BLaER1 treated with 17β-estradiol and CSF1 and Interleukin-3, amounts not matched to agents 10 nM and 100 nM (cell line): ENCODE measurements around the gene TNFRSF11A.

Experiments
- H3K27ac ChIP-seq, 11 experiments: shearing (Covaris generic); formaldehyde crosslinking; 2 replicates each; pipeline ENCODE4 v1.8.1; 2022
- H3K27me3 ChIP-seq, 11 experiments: shearing (Covaris generic); formaldehyde crosslinking; 2 replicates each; pipeline ENCODE4 v1.8.1; 2022
- H3K36me3 ChIP-seq, 11 experiments: shearing (Covaris generic); formaldehyde crosslinking; 2 replicates each; pipeline ENCODE4 v1.8.1; 2022
- H3K4me1 ChIP-seq, 10 experiments: shearing (Covaris generic); formaldehyde crosslinking; 2 replicates each; pipeline ENCODE4 v1.8.1; 2022
- H3K4me2 ChIP-seq, 11 experiments: shearing (Covaris generic); formaldehyde crosslinking; 2 replicates each; pipeline ENCODE4 v1.8.1; 2022
- H3K4me3 ChIP-seq, 10 experiments: shearing (Covaris generic); formaldehyde crosslinking; 2 replicates each; pipeline ENCODE4 v1.8.1; 2022
- H3K9ac ChIP-seq, 11 experiments: shearing (Covaris generic); formaldehyde crosslinking; 2 replicates each; pipeline ENCODE4 v1.8.1; 2022
- H3K9me3 ChIP-seq, 11 experiments: shearing (Covaris generic); formaldehyde crosslinking; replicated peaks in 1 of 11; 2 replicates each; pipeline ENCODE4 v1.8.1; 2022
- H4K20me1 ChIP-seq, 11 experiments: shearing (Covaris generic); formaldehyde crosslinking; 2 replicates each; pipeline ENCODE4 v1.8.1; 2022
- Cebpa-rat ChIP-seq, 11 experiments: shearing (Covaris generic); IDR thresholded peaks; 2 replicates each; pipeline ENCODE4 v1.8.1; 2022

TNFRSF11A gene

DNA sequence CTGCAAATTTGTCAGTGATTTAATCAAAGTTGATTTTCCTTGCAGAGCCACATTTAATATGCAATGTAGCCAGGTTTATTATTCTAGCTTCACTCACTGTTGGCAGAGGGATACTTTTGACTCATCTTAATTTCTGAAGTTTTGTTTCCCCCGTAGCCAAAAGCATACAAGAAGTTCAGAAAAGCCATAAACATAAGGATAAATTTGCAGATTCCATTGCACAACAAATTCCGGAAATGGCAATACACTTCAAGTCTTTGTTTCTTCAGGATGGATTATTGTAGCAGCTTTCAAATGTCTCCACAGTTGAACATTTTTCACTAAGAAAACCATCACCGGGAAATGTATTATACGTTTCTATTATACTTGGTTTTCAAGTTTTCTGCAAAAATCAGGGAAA lies 109.7 kb downstream of the TNFRSF11A start:
- H3K9ac ChIP-seq = no peak overlapping the region
- H3K4me3 ChIP-seq = no peak overlapping the region
- no peak overlapping the region for H3K4me2 ChIP-seq
- H3K27me3 ChIP-seq = no peaks in the 10 kb centered on the region
- TF ChIP-seq Cebpa-rat (IDR thresholded peaks at IDR 0.05) = no peak
- H3K36me3 ChIP-seq = no peaks in the 10 kb centered on the region
- H3K4me1 ChIP-seq = peaks cover 25 to 33% (median 29%) of the 10 kb centered on the region in 10 experiments
- H3K9me3 ChIP-seq = peaks cover 6 to 12% (median 10%) of the 10 kb centered on the region in 11 experiments
- H3K27ac ChIP-seq = no peak overlapping the region
- no peaks in the 10 kb centered on the region for H4K20me1 ChIP-seq

DNA sequence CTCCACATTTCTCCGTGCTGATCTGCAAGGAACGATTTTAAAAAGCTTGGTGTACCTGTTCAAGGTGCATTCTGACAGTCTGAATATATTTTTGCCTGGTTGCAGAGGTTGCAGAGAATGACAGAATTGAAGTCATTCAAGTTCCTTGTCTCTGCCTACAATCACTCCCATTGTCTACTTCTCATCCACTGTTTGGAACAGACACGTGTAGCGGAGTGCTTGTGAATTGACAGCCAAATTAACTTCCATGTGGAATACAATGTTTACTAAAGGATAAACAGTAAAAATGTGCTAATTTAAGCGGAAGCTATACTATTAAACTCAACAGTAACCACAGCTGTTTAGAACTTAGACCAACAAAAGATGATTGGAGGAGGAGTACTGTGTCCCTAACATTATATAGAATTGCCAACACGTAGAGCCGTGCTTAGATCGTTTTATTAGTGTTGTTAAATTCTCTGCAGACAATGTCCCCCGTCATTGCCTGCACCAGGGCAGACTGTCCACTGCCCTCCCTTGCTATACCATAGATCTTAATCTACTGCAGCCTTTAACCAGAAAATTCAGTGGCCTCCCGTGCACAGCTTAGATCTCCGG lies 110.4 kb downstream of the TNFRSF11A start:
- Histone ChIP-seq H4K20me1 (no peaks in the 10 kb centered on the region), H3K9me3 (peaks cover 0 to 5% (median 3%) of the 10 kb centered on the region in 11 experiments; a peak in 8 of 22 replicates), H3K4me3 (no peak overlapping the region), H3K27ac (no peak overlapping the region), H3K4me1 (peaks cover 25 to 33% (median 29%) of the 10 kb centered on the region in 10 experiments), H3K4me2 (peak overlapping the region in 2 of 11 experiments; percentile 68 to 79; a peak in 2 of 22 replicates), H3K9ac (no peak overlapping the region), H3K36me3 (no peaks in the 10 kb centered on the region), H3K27me3 (no peaks in the 10 kb centered on the region)
- TF ChIP-seq Cebpa-rat (IDR thresholded peaks at IDR 0.05) = no peak

DNA sequence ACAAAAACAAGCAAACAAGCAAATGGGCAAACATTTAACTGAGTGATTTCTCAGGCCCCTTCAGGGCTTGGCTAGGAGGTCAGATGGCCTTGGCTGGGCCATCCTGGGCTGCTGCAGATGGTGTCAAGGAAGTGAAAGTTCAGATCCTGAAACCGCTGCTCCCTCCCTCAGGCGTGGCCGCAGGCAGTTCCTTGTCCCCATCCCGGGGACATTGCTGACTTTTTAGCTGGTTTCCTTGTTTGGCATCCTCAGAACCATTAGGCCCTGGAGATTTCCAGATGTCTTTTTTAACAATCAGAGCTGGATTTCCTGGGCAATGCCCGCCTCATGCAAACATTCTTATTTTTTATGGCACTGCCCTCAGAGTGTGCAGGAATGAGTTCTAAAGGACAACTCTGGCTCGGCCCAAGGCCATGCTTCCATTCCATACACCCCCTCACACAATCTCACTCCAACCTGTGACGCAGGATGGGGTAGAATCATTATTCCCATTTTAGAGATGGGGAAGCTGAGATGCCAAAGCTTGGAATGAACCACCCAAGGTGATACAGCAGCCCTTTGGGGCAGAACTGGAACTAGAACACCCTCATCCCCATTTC lies 111.6 kb downstream of the TNFRSF11A start:
- H3K27ac ChIP-seq = peak overlapping the region in 10 of 11 experiments; percentile 46 to 72 (median 62); a peak in 19 of 22 replicates
- H3K9me3 ChIP-seq = peaks cover 0 to under 1% (median 0%) of the 10 kb centered on the region in 11 experiments; a peak in 1 of 22 replicates
- no peaks in the 10 kb centered on the region for H4K20me1 ChIP-seq
- H3K27me3 ChIP-seq = no peaks in the 10 kb centered on the region
- peak overlapping the region; percentile 62 to 83 (median 78) for H3K4me2 ChIP-seq
- TF ChIP-seq Cebpa-rat (IDR thresholded peaks at IDR 0.05) = no peak
- H3K4me3 ChIP-seq = no peak overlapping the region
- peak overlapping the region in 8 of 11 experiments; percentile 1 to 64 (median 28); a peak in 11 of 22 replicates for H3K9ac ChIP-seq
- peaks cover 25 to 33% (median 29%) of the 10 kb centered on the region in 10 experiments for H3K4me1 ChIP-seq
- no peaks in the 10 kb centered on the region for H3K36me3 ChIP-seq

DNA sequence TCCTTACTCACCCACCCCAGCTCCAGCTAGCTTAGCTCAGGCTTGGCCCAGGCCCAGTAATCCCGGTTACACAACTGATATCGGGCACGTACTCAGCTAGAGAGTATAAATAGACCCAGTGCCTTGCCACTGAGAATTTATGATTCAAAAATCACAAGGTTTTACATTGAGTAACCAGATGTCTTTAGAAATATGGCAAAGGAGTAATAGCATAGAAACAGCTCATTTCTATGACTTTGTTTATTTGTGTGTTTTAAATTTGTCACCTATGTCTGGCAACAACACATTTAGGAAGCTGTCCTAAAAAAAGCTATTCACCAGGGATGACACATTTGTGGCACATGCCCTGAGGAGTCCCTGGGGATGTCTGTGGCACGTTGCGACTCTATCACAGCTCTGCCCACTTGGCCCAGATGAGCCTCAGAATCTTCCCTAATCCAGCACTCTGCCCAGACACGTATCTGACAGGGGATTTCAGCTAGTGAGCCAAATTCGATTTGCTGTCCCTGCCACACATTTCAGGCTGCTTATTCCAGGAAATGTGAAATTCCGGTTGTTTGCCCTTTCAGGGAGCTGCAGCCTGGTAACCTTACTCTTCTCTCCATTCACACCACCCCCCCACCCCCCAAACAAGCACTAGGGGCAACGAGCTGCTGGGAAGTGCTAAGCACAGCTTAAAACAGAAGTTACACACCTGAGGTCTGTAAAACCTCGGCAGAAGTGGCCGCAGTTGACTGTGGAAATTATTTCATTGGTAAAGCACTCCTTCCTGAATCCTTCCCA lies 112.3 kb downstream of the TNFRSF11A start:
- no peaks in the 10 kb centered on the region for H4K20me1 ChIP-seq
- H3K27ac ChIP-seq = peak overlapping the region in 10 of 11 experiments; percentile 46 to 72 (median 62); a peak in 20 of 22 replicates
- TF ChIP-seq Cebpa-rat (IDR thresholded peaks at IDR 0.05) = no peak
- peaks cover 0 to 8% (median 0%) of the 10 kb centered on the region in 11 experiments; a peak in 2 of 22 replicates for H3K9me3 ChIP-seq
- H3K27me3 ChIP-seq = no peaks in the 10 kb centered on the region
- peaks cover 25 to 33% (median 29%) of the 10 kb centered on the region in 10 experiments for H3K4me1 ChIP-seq
- H3K4me2 ChIP-seq = peak overlapping the region; percentile 62 to 83 (median 78)
- H3K9ac ChIP-seq = peak overlapping the region in 10 of 11 experiments; percentile 15 to 66 (median 42); a peak in 16 of 22 replicates
- no peak overlapping the region; a peak in 1 of 20 replicates for H3K4me3 ChIP-seq
- H3K36me3 ChIP-seq = no peaks in the 10 kb centered on the region

DNA sequence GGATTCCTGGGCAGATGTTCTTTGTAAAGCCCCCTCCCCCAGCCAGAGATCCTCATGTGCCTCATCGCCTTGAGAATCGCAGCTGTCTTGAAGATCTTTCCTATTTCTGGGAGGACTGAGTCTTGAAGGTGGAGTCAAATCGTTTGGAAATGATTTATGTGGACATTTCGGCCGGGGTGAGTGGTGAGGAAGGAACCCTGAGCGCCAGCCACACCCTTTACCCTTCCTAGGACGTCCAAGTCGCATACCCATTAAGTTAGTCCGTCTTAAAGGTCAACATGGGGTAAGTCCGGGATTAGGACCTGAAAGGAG lies 112.9 kb downstream of the TNFRSF11A start:
- Histone ChIP-seq H3K9ac (peak overlapping the region in 10 of 11 experiments; percentile 15 to 66 (median 36); a peak in 15 of 22 replicates), H3K4me2 (peak overlapping the region; percentile 62 to 83 (median 78)), H3K27me3 (no peaks in the 10 kb centered on the region), H3K4me3 (no peak overlapping the region), H3K36me3 (no peaks in the 10 kb centered on the region), H3K27ac (peak overlapping the region in 10 of 11 experiments; percentile 46 to 72 (median 62); a peak in 19 of 22 replicates), H4K20me1 (no peaks in the 10 kb centered on the region), H3K9me3 (peaks cover 0 to 13% (median 0%) of the 10 kb centered on the region in 11 experiments; a peak in 2 of 22 replicates), H3K4me1 (peaks cover 25 to 33% (median 29%) of the 10 kb centered on the region in 10 experiments)
- no peak for TF ChIP-seq Cebpa-rat (IDR thresholded peaks at IDR 0.05)

DNA sequence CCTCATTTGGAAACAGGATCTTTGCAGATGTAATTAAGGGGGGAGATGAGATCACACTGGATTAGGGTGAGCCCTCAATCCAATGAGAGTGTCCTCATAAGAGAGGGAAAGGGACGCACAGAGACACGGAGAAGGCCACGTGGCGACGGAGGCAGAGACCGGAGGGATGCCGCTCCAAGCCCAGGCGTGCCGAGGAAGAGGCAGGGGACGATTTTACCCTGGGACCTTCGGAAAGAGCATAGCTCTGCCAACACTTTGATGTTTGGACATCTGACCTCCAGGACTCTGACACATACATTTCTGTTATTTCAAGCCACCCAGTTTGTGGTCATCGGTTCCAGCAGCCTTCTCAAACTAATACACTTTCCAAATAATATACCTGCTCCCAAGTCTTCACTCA lies 113.3 kb downstream of the TNFRSF11A start:
- Histone ChIP-seq H3K4me1 (peaks cover 25 to 33% (median 29%) of the 10 kb centered on the region in 10 experiments), H3K9ac (peak overlapping the region in 2 of 11 experiments; percentile 16 to 64; a peak in 3 of 22 replicates), H3K4me3 (no peak overlapping the region), H3K27ac (peak overlapping the region in 9 of 11 experiments; percentile 46 to 72 (median 63); a peak in 12 of 22 replicates), H4K20me1 (no peaks in the 10 kb centered on the region), H3K36me3 (no peaks in the 10 kb centered on the region), H3K9me3 (peaks cover 0 to 13% (median 0%) of the 10 kb centered on the region in 11 experiments; a peak in 2 of 22 replicates), H3K27me3 (no peaks in the 10 kb centered on the region), H3K4me2 (peak overlapping the region; percentile 62 to 83 (median 78))
- TF ChIP-seq Cebpa-rat (IDR thresholded peaks at IDR 0.05) = no peak

DNA sequence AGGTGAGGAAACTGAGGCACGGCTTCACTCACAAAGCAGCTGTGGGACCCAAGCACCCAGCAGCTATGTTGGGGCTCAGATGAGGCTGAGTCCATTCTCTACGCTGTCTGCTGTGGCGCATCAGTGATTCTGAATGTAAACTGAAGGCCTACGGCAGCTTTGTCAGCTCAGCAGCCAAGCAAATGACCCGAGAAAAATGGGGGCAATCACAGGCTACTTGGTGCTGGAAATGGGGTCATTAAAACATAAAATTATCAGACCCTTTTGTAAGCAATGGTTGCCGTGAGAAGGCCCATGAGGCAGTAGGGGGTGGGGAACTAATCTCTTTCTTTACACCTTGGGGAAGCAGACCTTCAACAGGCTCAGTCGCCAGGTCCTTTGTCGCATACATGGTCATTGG lies 113.8 kb downstream of the TNFRSF11A start:
- H3K9me3 ChIP-seq = peaks cover 0 to 13% (median 0%) of the 10 kb centered on the region in 11 experiments; a peak in 2 of 22 replicates
- no peaks in the 10 kb centered on the region for H3K36me3 ChIP-seq
- H3K9ac ChIP-seq = no peak overlapping the region
- H3K4me3 ChIP-seq = no peak overlapping the region
- peak overlapping the region in 7 of 11 experiments; percentile 62 to 83 (median 78); a peak in 7 of 22 replicates for H3K4me2 ChIP-seq
- H3K4me1 ChIP-seq = peaks cover 25 to 33% (median 29%) of the 10 kb centered on the region in 10 experiments
- no peaks in the 10 kb centered on the region for H3K27me3 ChIP-seq
- H4K20me1 ChIP-seq = no peaks in the 10 kb centered on the region
- H3K27ac ChIP-seq = no peak overlapping the region; a peak in 1 of 22 replicates
- no peak for TF ChIP-seq Cebpa-rat (IDR thresholded peaks at IDR 0.05)
